HEK293 (cell line): Measurements from ENCODE around the gene INKA1.

Experiments
- CTCF ChIA-PET: fragments of 350-600 bp; formaldehyde crosslinking; extraction: SDS; loops from one replicate; lab custom pipeline; 2021; ENCODE audit warnings: antibody characterized with exemption; lab: Yijun Ruan, JAX
- POLR2A ChIA-PET: fragments of 300-600 bp; formaldehyde crosslinking; extraction: SDS; loops from one replicate; lab custom pipeline; 2020; ENCODE audit warnings: antibody characterized with exemption, inconsistent platforms; lab: Yijun Ruan, JAX
- H3K27ac ChIP-seq: fragments of 200-500 bp; sonication (Bioruptor generic); 2 replicates; pipeline ENCODE4 v1.5.1; 2014; ENCODE audit warnings: low read depth, low read length, control low read depth, inconsistent platforms; ENCODE audit errors: extremely low read depth
- H3K36me3 ChIP-seq, 2 experiments: fragments of 200-500 bp in 1 of 2; sonication (Bioruptor generic) in 1 of 2; 1 replicate in 1 of 2; 2 replicates in 1 of 2; pipeline ENCODE4 v1.5.1; 2014 to 2017; ENCODE audit warnings: inconsistent platforms in 2 of 2, low read length in 2 of 2; ENCODE audit not compliant: control insufficient read depth in 2 of 2, insufficient read depth in 1 of 2
- H3K4me1 ChIP-seq: fragments of 200-500 bp; sonication (Bioruptor generic); 2 replicates; pipeline ENCODE4 v1.5.1; 2014; ENCODE audit warnings: mild to moderate bottlenecking, low read length, inconsistent platforms; ENCODE audit not compliant: control insufficient read depth, insufficient read depth
- H3K4me3 ChIP-seq: 2 replicates; pipeline ENCODE4 v1.5.1; 2011; ENCODE audit warnings: low read depth, mild to moderate bottlenecking, control low read depth, low read length, moderate library complexity
- H3K9me3 ChIP-seq: fragments of 200-500 bp; sonication (Bioruptor generic); 2 replicates; pipeline ENCODE4 v1.5.1; 2014; ENCODE audit warnings: low read depth, low read length, inconsistent platforms; ENCODE audit not compliant: control insufficient read depth, insufficient read depth
- GLI4 ChIP-seq: fragments of 450-650 bp; formaldehyde crosslinking; IDR thresholded peaks from 2 replicates; pipeline ENCODE4 v1.5.1; 2016; ENCODE audit warnings: missing biosample characterization, missing genetic modification characterization
- KLF1 ChIP-seq: fragments of 450-650 bp; formaldehyde crosslinking; IDR thresholded peaks from 2 replicates; pipeline ENCODE4 v1.5.1; 2016; ENCODE audit warnings: missing biosample characterization, missing genetic modification characterization
- REPIN1 ChIP-seq: fragments of 450-650 bp; formaldehyde crosslinking; IDR thresholded peaks from 2 replicates; pipeline ENCODE4 v1.5.1; 2017; ENCODE audit warnings: missing biosample characterization, missing genetic modification characterization, low read depth
- SCRT1 ChIP-seq: fragments of 450-650 bp; formaldehyde crosslinking; IDR thresholded peaks from 2 replicates; pipeline ENCODE4 v1.5.1; 2016; ENCODE audit warnings: missing biosample characterization, missing genetic modification characterization, borderline replicate concordance
- SP7 ChIP-seq: fragments of 450-650 bp; formaldehyde crosslinking; IDR thresholded peaks from 2 replicates; pipeline ENCODE4 v1.5.1; 2016; ENCODE audit warnings: missing biosample characterization, missing genetic modification characterization
- TCF7L2 ChIP-seq: IDR thresholded peaks from 2 replicates; pipeline ENCODE4 v1.6.1; 2011; ENCODE audit warnings: low read depth, mild to moderate bottlenecking, inconsistent platforms, low read length, moderate library complexity, borderline replicate concordance
- ZFP37 ChIP-seq: fragments of 450-650 bp; formaldehyde crosslinking; IDR thresholded peaks from 2 replicates; pipeline ENCODE4 v1.5.1; 2016; ENCODE audit warnings: missing biosample characterization, missing genetic modification characterization
- ZNF16 ChIP-seq: fragments of 450-650 bp; formaldehyde crosslinking; IDR thresholded peaks from 2 replicates; pipeline ENCODE4 v1.5.1; 2016; ENCODE audit warnings: low read depth, missing biosample characterization, missing genetic modification characterization
- ZNF169 ChIP-seq: fragments of 450-650 bp; formaldehyde crosslinking; IDR thresholded peaks from 2 replicates; pipeline ENCODE4 v1.5.1; 2016; ENCODE audit warnings: missing biosample characterization, missing genetic modification characterization
- ZNF184 ChIP-seq: fragments of 450-650 bp; IDR thresholded peaks from 2 replicates; pipeline ENCODE4 v1.5.1; 2018; ENCODE audit warnings: missing biosample characterization, mild to moderate bottlenecking, missing genetic modification characterization
- ZNF2 ChIP-seq: fragments of 450-650 bp; formaldehyde crosslinking; IDR thresholded peaks from 2 replicates; pipeline ENCODE4 v1.5.1; 2016; ENCODE audit warnings: missing biosample characterization, missing genetic modification characterization
- ZNF223 ChIP-seq: fragments of 450-650 bp; formaldehyde crosslinking; IDR thresholded peaks from 2 replicates; pipeline ENCODE4 v1.5.1; 2016; ENCODE audit warnings: missing biosample characterization, missing genetic modification characterization
- ZNF37A ChIP-seq: fragments of 450-650 bp; IDR thresholded peaks from 2 replicates; pipeline ENCODE4 v1.5.1; 2018; ENCODE audit warnings: missing biosample characterization, missing genetic modification characterization
- ZNF473 ChIP-seq: fragments of 450-650 bp; formaldehyde crosslinking; IDR thresholded peaks from 2 replicates; pipeline ENCODE4 v1.5.1; 2017; ENCODE audit warnings: missing biosample characterization, missing genetic modification characterization
- ZNF621 ChIP-seq: fragments of 450-650 bp; formaldehyde crosslinking; IDR thresholded peaks from 2 replicates; pipeline ENCODE4 v1.5.1; 2017; ENCODE audit warnings: missing biosample characterization, missing genetic modification characterization
- ZNF645 ChIP-seq: fragments of 450-650 bp; formaldehyde crosslinking; IDR thresholded peaks from 2 replicates; pipeline ENCODE4; 2016; ENCODE audit warnings: missing biosample characterization, missing genetic modification characterization
- ZNF658 ChIP-seq: fragments of 450-650 bp; formaldehyde crosslinking; IDR thresholded peaks from 2 replicates; pipeline ENCODE4; 2016; ENCODE audit warnings: missing biosample characterization, missing genetic modification characterization
- ZNF664 ChIP-seq: fragments of 450-650 bp; formaldehyde crosslinking; IDR thresholded peaks from 2 replicates; pipeline ENCODE4 v1.5.1; 2016; ENCODE audit warnings: missing biosample characterization, missing genetic modification characterization
- ZNF777 ChIP-seq: fragments of 450-650 bp; formaldehyde crosslinking; IDR thresholded peaks from 2 replicates; pipeline ENCODE4 v1.5.1; 2017; ENCODE audit warnings: missing biosample characterization, missing genetic modification characterization, borderline replicate concordance
- ZNF843 ChIP-seq: fragments of 450-650 bp; formaldehyde crosslinking; IDR thresholded peaks from 2 replicates; pipeline ENCODE4 v1.5.1; 2016; ENCODE audit warnings: missing biosample characterization, missing genetic modification characterization
- TF ChIP-seq, protein P1 (sequence below): fragments of 450-650 bp; formaldehyde crosslinking; IDR thresholded peaks from 2 replicates; pipeline ENCODE4 v1.5.1; 2016; ENCODE audit warnings: missing biosample characterization, missing genetic modification characterization

The INKA1 gene

GRCh38 chr3:49807431-49808114 is 4.5 kb downstream of the INKA1 start:
- Histone ChIP-seq H3K36me3 (no peaks in the 10 kb centered on the region), H3K9me3 (no peaks in the 10 kb centered on the region), H3K4me3 (no peak overlapping the region), H3K27ac (no peak overlapping the region), H3K4me1 (no peaks in the 10 kb centered on the region)
- ChIA-PET CTCF (interaction anchor here (1.4 kb wide), 1 partner anchor 32 kb away, joined by 4 read pairs; no protein-coding TSS in a partner anchor), POLR2A (no interaction called here)
- TF ChIP-seq ZNF169 (tag by site-specific recombination) (no peak), ZNF645 (tag by site-specific recombination) (no peak), ZNF16 (no peak), ZNF843 (no peak), ZNF621 (tag by site-specific recombination) (no peak), GLI4 (no peak), ZNF37A (tag by site-specific recombination) (no peak), ZNF2 (tag by site-specific recombination) (no peak), TCF7L2 (no peak), ZNF777 (tag by site-specific recombination) (no peak), KLF1 (tag by site-specific recombination) (no peak), REPIN1 (no peak), SCRT1 (tag by site-specific recombination) (no peak)
- TF ChIP-seq, protein P1, sequence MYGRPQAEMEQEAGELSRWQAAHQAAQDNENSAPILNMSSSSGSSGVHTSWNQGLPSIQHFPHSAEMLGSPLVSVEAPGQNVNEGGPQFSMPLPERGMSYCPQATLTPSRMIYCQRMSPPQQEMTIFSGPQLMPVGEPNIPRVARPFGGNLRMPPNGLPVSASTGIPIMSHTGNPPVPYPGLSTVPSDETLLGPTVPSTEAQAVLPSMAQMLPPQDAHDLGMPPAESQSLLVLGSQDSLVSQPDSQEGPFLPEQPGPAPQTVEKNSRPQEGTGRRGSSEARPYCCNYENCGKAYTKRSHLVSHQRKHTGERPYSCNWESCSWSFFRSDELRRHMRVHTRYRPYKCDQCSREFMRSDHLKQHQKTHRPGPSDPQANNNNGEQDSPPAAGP (tag by site-specific recombination): no peak

GRCh38 chr3:49812916-49813496 is 9.9 kb downstream of the INKA1 start:
- no peaks in the 10 kb centered on the region for H3K9me3 ChIP-seq
- TF ChIP-seq ZNF473 (tag by site-specific recombination) (no peak), REPIN1 (no peak), ZNF664 (tag by site-specific recombination) (no peak), ZNF223 (tag by site-specific recombination) (no peak), ZNF658 (no peak), ZNF184 (tag by site-specific recombination) (no peak), SP7 (no peak), ZNF2 (tag by site-specific recombination) (no peak), KLF1 (tag by site-specific recombination) (no peak), ZFP37 (tag by site-specific recombination) (no peak)
- no peaks in the 10 kb centered on the region for H3K4me1 ChIP-seq
- CTCF ChIA-PET: no interaction called here
- H3K4me3 ChIP-seq: no peak overlapping the region
- POLR2A ChIA-PET: no interaction called here
- no peak overlapping the region for H3K27ac ChIP-seq
- H3K36me3 ChIP-seq: no peaks in the 10 kb centered on the region
